ENCODE measurements around the gene TENM3.

The TENM3 gene

GRCh38 chr4:182574706-182575105 lies 331.5 kb downstream of the TENM3 start:
- no peak overlapping the region for H3K4me3 ChIP-seq (ENCODE audit: control insufficient read depth, low read depth, low read length)
- no peak for TF ChIP-seq CTCF (conservative IDR thresholded peaks at IDR 0.05; ENCODE audit: control insufficient read depth, insufficient read depth, low read depth, low read length)
- DNase-seq (ENCODE audit: low read depth): no peak

- DNase-seq (ENCODE audit: low read depth): no peak
- no peak overlapping the region for H3K4me3 ChIP-seq (ENCODE audit: control insufficient read depth, low read depth, low read length)
- no peak for TF ChIP-seq CTCF (conservative IDR thresholded peaks at IDR 0.05; ENCODE audit: control insufficient read depth, insufficient read depth, low read depth, low read length)
These were observed 332.0 kb downstream of the TENM3 start for GRCh38 chr4:182575225-182575624.

- DNase-seq (ENCODE audit: low read depth): no peak
- no peak overlapping the region for H3K4me3 ChIP-seq (ENCODE audit: control insufficient read depth, low read depth, low read length)
- TF ChIP-seq CTCF (conservative IDR thresholded peaks at IDR 0.05; ENCODE audit: control insufficient read depth, insufficient read depth, low read depth, low read length): no peak
These were observed 333.5 kb downstream of the TENM3 start for GRCh38 chr4:182576601-182577289.

GRCh38 chr4:182577411-182577810 lies 334.2 kb downstream of the TENM3 start:
- no peak for DNase-seq (ENCODE audit: low read depth)
- no peak overlapping the region for H3K4me3 ChIP-seq (ENCODE audit: control insufficient read depth, low read depth, low read length)
- TF ChIP-seq CTCF (conservative IDR thresholded peaks at IDR 0.05; ENCODE audit: control insufficient read depth, insufficient read depth, low read depth, low read length): no peak

- H3K4me3 ChIP-seq (ENCODE audit: control insufficient read depth, low read depth, low read length): no peak overlapping the region
- no peak for TF ChIP-seq CTCF (conservative IDR thresholded peaks at IDR 0.05; ENCODE audit: control insufficient read depth, insufficient read depth, low read depth, low read length)
- DNase-seq (ENCODE audit: low read depth): peak; percentile 84
These were observed 335.2 kb downstream of the TENM3 start for GRCh38 chr4:182578402-182578801.

GRCh38 chr4:182582245-182582644 lies 339.0 kb downstream of the TENM3 start:
- no peak for TF ChIP-seq CTCF (conservative IDR thresholded peaks at IDR 0.05; ENCODE audit: control insufficient read depth, insufficient read depth, low read depth, low read length)
- no peak for DNase-seq (ENCODE audit: low read depth)
- H3K4me3 ChIP-seq (ENCODE audit: control insufficient read depth, low read depth, low read length): no peak overlapping the region

Data from fibroblast of mammary gland (primary cell).